Lower leg skin (tissue), 4 donors: ENCODE data around the gene MGAT3. TPM values are rescaled to one million over a fixed set of nuclear protein-coding genes. Genes with fewer than 3 reads are reported as not detected.

Source experiments
- DNase-seq, 2 donors: peaks; one replicate each; pipeline ENCODE4 v3.0.0-alpha.2; 2019; ENCODE audit warnings: low spot score in 2 of 2
- H3K4me3 ChIP-seq: fragments of 200-600 bp; sonication (generic); 2 replicates; pipeline ENCODE4 v1.5.1; 2017; ENCODE audit warnings: mild to moderate bottlenecking, low read depth; ENCODE audit not compliant: poor library complexity, severe bottlenecking
- POLR2A ChIP-seq, 2 donors: fragments of 450-650 bp; IDR thresholded peaks; one replicate each; pipeline ENCODE4 v1.6.1; 2016 to 2017; ENCODE audit warnings: antibody characterized with exemption in 2 of 2, mild to moderate bottlenecking in 1 of 2, moderate library complexity in 1 of 2
- WGBS, 2 donors: methylation state at CpG; one replicate each; pipeline ENCODE4 v1.1.5; 2018; 5-methylcytosine and 5-hydroxymethylcytosine counted together
- intact Hi-C: fragments of 100-400 bp; cut with DNase I; formaldehyde crosslinking; loops from one replicate; pipeline ENCODE4 v1.15.0; 2023; ENCODE audit warnings: low total_unique reads
- total RNA-seq, 4 donors: library from RNA; depleted of rRNA; stranded (reverse); fragments of >200 nt; gene quantifications; one replicate each; pipeline ENCODE4 v1.1.0, GENCODE V29; 2016
- TF ChIP-seq, protein P1 (sequence below), 3 donors: fragments of 450-650 bp; IDR thresholded peaks; one replicate each; pipeline ENCODE4 v1.5.1; 2016; ENCODE audit warnings: antibody characterized with exemption in 3 of 3, mild to moderate bottlenecking in 3 of 3, moderate library complexity in 2 of 3

MGAT3 gene
- total RNA-seq, 4 donors from 2014 or later = 1.2 to 5.5 (median 3.2) TPM

DNA sequence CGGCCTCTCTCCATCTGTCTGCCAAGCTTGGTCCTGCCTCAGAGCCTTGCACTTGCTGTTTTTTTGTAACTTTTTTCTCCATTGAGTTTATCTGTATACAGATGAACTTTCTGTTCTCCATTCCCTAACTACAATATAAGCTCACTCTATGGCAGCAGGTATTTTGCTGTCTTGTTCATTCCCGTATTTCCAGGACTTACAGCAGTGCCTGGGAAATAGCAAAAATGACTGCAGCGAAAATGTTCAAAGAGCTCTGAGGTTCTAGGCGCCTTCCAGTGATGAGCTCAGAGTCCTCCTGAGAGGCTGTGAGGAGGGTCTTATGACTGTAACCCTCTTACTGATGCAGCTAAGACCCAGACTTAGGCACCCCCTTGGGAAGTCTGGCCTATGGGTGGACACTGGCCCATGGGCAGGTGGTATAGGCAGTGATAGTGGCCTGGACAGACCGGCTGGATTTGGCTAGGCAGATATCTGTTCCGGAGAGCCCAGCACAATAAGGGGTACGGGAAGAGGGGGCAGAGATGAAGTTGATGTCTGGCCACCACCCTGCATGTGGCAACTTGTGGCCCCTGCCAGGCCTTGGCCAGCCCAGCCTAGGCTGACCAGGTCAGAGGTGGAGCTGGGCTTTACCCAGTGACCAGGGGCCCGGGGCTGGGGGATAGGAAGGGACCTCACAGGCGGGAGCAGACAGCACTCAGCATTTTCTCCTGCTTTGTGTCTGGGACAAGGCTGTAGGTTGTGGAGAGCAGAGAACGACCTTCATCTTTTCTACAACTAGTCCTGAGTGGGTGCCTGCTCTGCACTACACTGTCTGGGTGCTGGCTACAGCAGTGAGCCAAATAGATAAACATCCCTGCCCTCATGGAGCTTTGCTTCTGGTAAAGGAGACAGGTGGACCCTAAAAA is 68.2 kb downstream of the MGAT3 start:
- no peak for TF ChIP-seq POLR2A (IDR thresholded peaks at IDR 0.05)
- TF ChIP-seq, protein P1, sequence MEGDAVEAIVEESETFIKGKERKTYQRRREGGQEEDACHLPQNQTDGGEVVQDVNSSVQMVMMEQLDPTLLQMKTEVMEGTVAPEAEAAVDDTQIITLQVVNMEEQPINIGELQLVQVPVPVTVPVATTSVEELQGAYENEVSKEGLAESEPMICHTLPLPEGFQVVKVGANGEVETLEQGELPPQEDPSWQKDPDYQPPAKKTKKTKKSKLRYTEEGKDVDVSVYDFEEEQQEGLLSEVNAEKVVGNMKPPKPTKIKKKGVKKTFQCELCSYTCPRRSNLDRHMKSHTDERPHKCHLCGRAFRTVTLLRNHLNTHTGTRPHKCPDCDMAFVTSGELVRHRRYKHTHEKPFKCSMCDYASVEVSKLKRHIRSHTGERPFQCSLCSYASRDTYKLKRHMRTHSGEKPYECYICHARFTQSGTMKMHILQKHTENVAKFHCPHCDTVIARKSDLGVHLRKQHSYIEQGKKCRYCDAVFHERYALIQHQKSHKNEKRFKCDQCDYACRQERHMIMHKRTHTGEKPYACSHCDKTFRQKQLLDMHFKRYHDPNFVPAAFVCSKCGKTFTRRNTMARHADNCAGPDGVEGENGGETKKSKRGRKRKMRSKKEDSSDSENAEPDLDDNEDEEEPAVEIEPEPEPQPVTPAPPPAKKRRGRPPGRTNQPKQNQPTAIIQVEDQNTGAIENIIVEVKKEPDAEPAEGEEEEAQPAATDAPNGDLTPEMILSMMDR (IDR thresholded peaks at IDR 0.05) = no peak
- DNase-seq = no peak
- 76 to 81% methylated on average over 10 of the region's 10 CpGs for WGBS, 2 donors
- no peak overlapping the region for H3K4me3 ChIP-seq
- intact Hi-C loops = loop anchor here (5.0 to 10.0 kb wide), 4 partner anchors 120 to 353 kb away; partner anchors contain the start of genes RPL3 and SYNGR1

GRCh38 chr22:39525658-39525975 is 68.8 kb downstream of the MGAT3 start:
- intact Hi-C loops = loop anchor here (5.0 to 10.0 kb wide), 4 partner anchors 121 to 353 kb away; partner anchors contain the start of genes RPL3 and SYNGR1
- no peak for DNase-seq
- TF ChIP-seq POLR2A (IDR thresholded peaks at IDR 0.05) = no peak
- TF ChIP-seq, protein P1 (IDR thresholded peaks at IDR 0.05) = no peak
- no peak overlapping the region for H3K4me3 ChIP-seq
- WGBS, 2 donors = 68 to 74% methylated on average over 4 of the region's 4 CpGs

- 65 to 83% methylated on average over 4 of the region's 4 CpGs for WGBS, 2 donors
- TF ChIP-seq, protein P1 (IDR thresholded peaks at IDR 0.05) = no peak
- no peak for TF ChIP-seq POLR2A (IDR thresholded peaks at IDR 0.05)
- intact Hi-C loops = loop anchor here (5.0 to 10.0 kb wide), 4 partner anchors 122 to 354 kb away; partner anchors contain the start of genes RPL3 and SYNGR1
- H3K4me3 ChIP-seq = no peak overlapping the region
- no peak for DNase-seq
These were observed 69.9 kb downstream of the MGAT3 start for GRCh38 chr22:39526736-39527171.

DNA sequence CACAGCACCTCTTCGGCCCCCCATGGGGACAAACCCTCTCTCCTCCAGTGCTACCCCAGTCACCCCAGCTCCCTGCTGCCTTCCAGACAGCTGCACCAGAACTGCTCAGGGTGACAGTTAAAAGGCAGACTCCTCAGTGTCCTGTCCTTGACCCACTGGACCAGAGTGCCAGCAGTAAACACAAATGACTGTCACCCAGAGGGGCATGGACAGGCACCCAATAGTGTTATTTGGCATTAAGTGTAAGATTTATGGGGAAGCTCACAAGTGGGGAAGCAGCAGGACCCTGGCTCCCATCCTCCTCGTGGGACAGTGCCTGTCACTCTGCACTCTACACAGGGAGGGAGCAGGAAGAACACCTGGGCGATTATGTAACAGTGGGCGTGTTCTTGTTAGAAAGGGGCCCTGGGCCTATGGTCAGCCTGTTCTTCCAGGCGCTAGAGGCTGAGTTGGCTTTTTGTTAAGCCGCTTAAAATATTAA is 70.7 kb downstream of the MGAT3 start:
- DNase-seq = no peak
- no peak overlapping the region for H3K4me3 ChIP-seq
- no peak for TF ChIP-seq POLR2A (IDR thresholded peaks at IDR 0.05)
- TF ChIP-seq, protein P1 (IDR thresholded peaks at IDR 0.05) = no peak
- intact Hi-C loops = loop anchor here (5.0 to 10.0 kb wide), 4 partner anchors 123 to 355 kb away; partner anchors contain the start of genes RPL3 and SYNGR1
- 44 to 46% methylated on average over 6 of the region's 6 CpGs for WGBS, 2 donors

GRCh38 chr22:39528080-39528661 is 71.4 kb downstream of the MGAT3 start:
- 52 to 58% methylated on average over 12 of the region's 12 CpGs for WGBS, 2 donors
- no peak for DNase-seq
- TF ChIP-seq, protein P1 (IDR thresholded peaks at IDR 0.05) = no peak
- no peak for TF ChIP-seq POLR2A (IDR thresholded peaks at IDR 0.05)
- H3K4me3 ChIP-seq = no peak overlapping the region
- intact Hi-C loops = loop anchor here (5.0 to 10.0 kb wide), 4 partner anchors 123 to 356 kb away; partner anchors contain the start of genes RPL3 and SYNGR1
